ENCODE results near the gene DMTF1. TPM values are rescaled to one million over a fixed set of nuclear protein-coding genes. Genes with fewer than 3 reads are reported as not detected.
"Not testable (repeated sequence)": the region's sequence is repeated elsewhere in the genome, so short reads cannot be mapped to it uniquely, and the experiment has no call there.

DMTF1 gene
- total RNA-seq, 1 donor from 2014 or later, result 55.6 TPM

DNA sequence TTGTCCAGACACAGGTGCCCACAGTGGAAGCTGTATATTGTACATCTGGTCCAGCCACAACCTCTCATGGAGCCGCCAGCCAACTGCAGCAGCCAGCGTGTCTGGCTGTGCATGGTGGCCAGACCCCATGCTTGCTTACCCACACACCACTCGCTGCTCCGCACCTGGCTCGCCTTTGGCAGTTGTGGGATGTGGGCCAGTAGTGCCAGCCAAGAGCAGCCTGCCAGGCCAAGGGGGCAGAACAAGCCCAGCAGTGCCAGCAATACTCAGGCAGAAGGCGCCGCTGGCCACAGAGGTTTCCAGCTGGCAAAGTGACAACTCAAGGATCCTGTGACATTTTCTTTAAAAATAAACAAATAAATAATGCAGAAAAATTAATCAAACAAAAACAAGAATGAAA is 79.0 kb downstream of the DMTF1 start:
- Mint-ChIP-seq H3K4me3 (ENCODE audit: unreplicated experiment) (no peak overlapping the region), H3K27me3 (ENCODE audit: low read depth) (peaks cover 20% of the 10 kb centered on the region), H3K4me1 (ENCODE audit: low read depth) (no peaks in the 10 kb centered on the region), H3K9me3 (ENCODE audit: low read depth) (no peaks in the 10 kb centered on the region), H3K36me3 (ENCODE audit: low read depth) (no peaks in the 10 kb centered on the region), H3K27ac (ENCODE audit: unreplicated experiment) (no peak overlapping the region)
- TF ChIP-seq CTCF (IDR thresholded peaks at IDR 0.05), result no peak
- no peak for DNase-seq (ENCODE audit: low spot score)

DNA sequence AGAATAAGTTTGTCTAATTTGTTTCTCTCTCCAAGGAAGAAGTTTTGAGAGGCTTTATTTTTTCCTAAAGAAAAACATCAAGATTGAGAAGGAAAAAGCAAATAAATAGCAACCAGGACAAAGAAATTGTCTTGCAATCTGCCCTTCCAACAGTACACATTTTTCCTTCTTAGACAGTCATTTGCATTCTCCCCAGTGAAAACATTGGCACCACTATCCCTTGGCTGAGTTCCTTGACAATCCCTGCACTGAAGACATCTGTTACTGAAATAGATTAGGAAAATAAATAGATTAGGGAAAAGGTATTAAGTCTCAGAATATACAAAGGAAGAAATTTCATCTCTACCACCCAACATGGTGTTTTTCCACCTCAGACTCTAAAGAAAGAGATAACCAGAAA is 79.5 kb downstream of the DMTF1 start:
- TF ChIP-seq CTCF (IDR thresholded peaks at IDR 0.05), result no peak
- Mint-ChIP-seq H3K9me3 (ENCODE audit: low read depth) (no peaks in the 10 kb centered on the region), H3K4me3 (ENCODE audit: unreplicated experiment) (no peak overlapping the region), H3K36me3 (ENCODE audit: low read depth) (no peaks in the 10 kb centered on the region), H3K27ac (ENCODE audit: unreplicated experiment) (no peak overlapping the region), H3K27me3 (ENCODE audit: low read depth) (peaks cover 15% of the 10 kb centered on the region), H3K4me1 (ENCODE audit: low read depth) (no peaks in the 10 kb centered on the region)
- no peak for DNase-seq (ENCODE audit: low spot score)

GRCh38 chr7:87234949-87235348 is 82.7 kb downstream of the DMTF1 start:
- DNase-seq (ENCODE audit: low spot score), result no peak
- H3K4me3 Mint-ChIP-seq (ENCODE audit: unreplicated experiment), result no peak overlapping the region
- peaks cover 3% of the 10 kb centered on the region for H3K4me1 Mint-ChIP-seq (ENCODE audit: low read depth)
- peaks cover 2% of the 10 kb centered on the region for H3K36me3 Mint-ChIP-seq (ENCODE audit: low read depth)
- H3K9me3 Mint-ChIP-seq (ENCODE audit: low read depth), result no peaks in the 10 kb centered on the region
- H3K27ac Mint-ChIP-seq (ENCODE audit: unreplicated experiment), result no peak overlapping the region
- H3K27me3 Mint-ChIP-seq (ENCODE audit: low read depth), result peaks cover 16% of the 10 kb centered on the region
- no peak for TF ChIP-seq CTCF (IDR thresholded peaks at IDR 0.05)

DNA sequence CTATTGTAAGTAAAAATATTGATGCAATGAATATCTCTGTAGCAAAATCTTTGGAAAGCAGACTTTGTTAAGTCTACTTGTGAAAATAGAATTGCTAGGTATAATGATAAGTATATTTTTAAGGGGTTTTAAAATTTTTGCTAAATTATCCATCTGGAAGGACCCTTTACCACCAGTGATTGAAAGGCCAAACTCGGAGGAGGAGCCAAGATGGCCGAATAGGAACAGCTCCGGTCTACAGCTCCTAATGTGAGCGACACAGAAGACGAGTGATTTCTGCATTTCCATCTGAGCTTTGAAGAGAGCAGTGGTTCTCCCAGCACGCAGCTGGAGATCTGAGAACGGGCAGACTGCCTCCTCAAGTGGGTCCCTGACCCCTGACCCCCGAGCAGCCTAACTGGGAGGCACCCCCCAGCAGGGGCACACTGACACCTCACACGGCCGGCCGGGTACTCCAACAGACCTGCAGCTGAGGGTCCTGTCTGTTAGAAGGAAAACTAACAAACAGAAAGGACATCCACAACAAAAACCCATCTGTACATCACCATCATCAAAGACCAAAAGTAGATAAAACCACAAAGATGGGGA is 86.3 kb downstream of the DMTF1 start:
- not testable (repeated sequence) for H3K36me3 Mint-ChIP-seq (ENCODE audit: low read depth); H3K4me3 Mint-ChIP-seq (ENCODE audit: unreplicated experiment); H3K9me3 Mint-ChIP-seq (ENCODE audit: low read depth); H3K4me1 Mint-ChIP-seq (ENCODE audit: low read depth); DNase-seq (ENCODE audit: low spot score); H3K27ac Mint-ChIP-seq (ENCODE audit: unreplicated experiment)
- peaks cover 16% of the 10 kb centered on the region for H3K27me3 Mint-ChIP-seq (ENCODE audit: low read depth)

- not testable (repeated sequence) for H3K4me3 Mint-ChIP-seq (ENCODE audit: unreplicated experiment); H3K27ac Mint-ChIP-seq (ENCODE audit: unreplicated experiment); DNase-seq (ENCODE audit: low spot score); H3K36me3 Mint-ChIP-seq (ENCODE audit: low read depth); H3K9me3 Mint-ChIP-seq (ENCODE audit: low read depth); H3K4me1 Mint-ChIP-seq (ENCODE audit: low read depth)
- H3K27me3 Mint-ChIP-seq (ENCODE audit: low read depth), result peaks cover 27% of the 10 kb centered on the region
These were observed 93.4 kb downstream of the DMTF1 start for GRCh38 chr7:87245671-87246070.

Other genes starting within 250 kb of the DMTF1 start
- 15.8 to 22.9 TPM (median 16.9 TPM) in 3 replicates for gene ELAPOR2, start 92.8 kb upstream of the DMTF1 start, total RNA-seq
- 22.5 to 27.8 TPM (median 24.7 TPM) in 3 replicates for gene TMEM243, start 67.3 kb downstream of the DMTF1 start, total RNA-seq
- gene CROT, start 193.2 kb downstream of the DMTF1 start, total RNA-seq, result 10.9 to 21.4 TPM (median 12.6 TPM) in 3 replicates